LoVo (cell line): ENCODE measurements around the gene METTL8.
"Not testable (repeated sequence)": the region's sequence is repeated elsewhere in the genome, so short reads cannot be mapped to it uniquely, and the experiment has no call there.

ENCODE experiments used
- DNase-seq: peaks from one replicate; pipeline ENCODE4 v3.0.0-alpha.2; 2016; ENCODE audit warnings: low spot score

METTL8 gene

GRCh38 chr2:171345971-171346722 is 87.6 kb downstream of the METTL8 start:
- peak; percentile 8 for DNase-seq

GRCh38 chr2:171344182-171344581 is 89.6 kb downstream of the METTL8 start:
- DNase-seq: no peak

GRCh38 chr2:171342067-171342413 is 91.8 kb downstream of the METTL8 start:
- no peak for DNase-seq

GRCh38 chr2:171341394-171342066 is 92.3 kb downstream of the METTL8 start:
- DNase-seq: no peak

GRCh38 chr2:171334946-171335345 is 98.8 kb downstream of the METTL8 start:
- DNase-seq: no peak

GRCh38 chr2:171334171-171334570 is 99.6 kb downstream of the METTL8 start:
- no peak for DNase-seq

- DNase-seq: no peak
Measured at GRCh38 chr2:171330155-171330956, 103.4 kb downstream of the METTL8 start.

- no peak for DNase-seq
Measured at GRCh38 chr2:171327043-171327496, 106.7 kb downstream of the METTL8 start.

GRCh38 chr2:171325886-171326585 is 107.8 kb downstream of the METTL8 start:
- DNase-seq: no peak

- no peak for DNase-seq
Measured at GRCh38 chr2:171323971-171324528, 109.7 kb downstream of the METTL8 start.

GRCh38 chr2:171322928-171323327 is 110.9 kb downstream of the METTL8 start:
- DNase-seq: no peak

GRCh38 chr2:171320731-171321130 is 113.1 kb downstream of the METTL8 start:
- no peak for DNase-seq

GRCh38 chr2:171320208-171320621 is 113.6 kb downstream of the METTL8 start:
- DNase-seq: no peak

- no peak for DNase-seq
Measured at GRCh38 chr2:171319164-171319810, 114.5 kb downstream of the METTL8 start.

- no peak for DNase-seq
Measured at GRCh38 chr2:171318463-171318934, 115.3 kb downstream of the METTL8 start.

GRCh38 chr2:171317492-171318125 is 116.2 kb downstream of the METTL8 start:
- DNase-seq: no peak

GRCh38 chr2:171316755-171317337 is 116.9 kb downstream of the METTL8 start:
- DNase-seq: no peak

GRCh38 chr2:171316220-171316619 is 117.6 kb downstream of the METTL8 start:
- no peak for DNase-seq

- no peak for DNase-seq
Measured at GRCh38 chr2:171315781-171316180, 118.0 kb downstream of the METTL8 start.

GRCh38 chr2:171312182-171312581 is 121.6 kb downstream of the METTL8 start:
- DNase-seq: not testable (repeated sequence)
